Renal pelvis (tissue), 4 donors: Measurements from ENCODE around the gene CDH4. TPM values are rescaled to one million over a fixed set of nuclear protein-coding genes. Genes with fewer than 3 reads are reported as not detected.
"Not testable (repeated sequence)": the region's sequence is repeated elsewhere in the genome, so short reads cannot be mapped to it uniquely, and the experiment has no call there.

ENCODE experiments used
- DNase-seq: peaks from one replicate; pipeline ENCODE4 v3.0.0-alpha.2; 2013
- polyA plus RNA-seq, 3 donors: library from polyadenylated mRNA; unstranded; fragments of 120-200 nt; gene quantifications; one replicate each; pipeline ENCODE4 v1.2.1, GENCODE V29; 2013; ENCODE audit not compliant: insufficient read length in 3 of 3

CDH4 gene
- polyA plus RNA-seq, 3 donors: 8.4 to 9.5 (median 8.7) TPM

GRCh38 chr20:61437280-61438206 is 185.5 kb downstream of the CDH4 start:
- DNase-seq: no peak

DNA sequence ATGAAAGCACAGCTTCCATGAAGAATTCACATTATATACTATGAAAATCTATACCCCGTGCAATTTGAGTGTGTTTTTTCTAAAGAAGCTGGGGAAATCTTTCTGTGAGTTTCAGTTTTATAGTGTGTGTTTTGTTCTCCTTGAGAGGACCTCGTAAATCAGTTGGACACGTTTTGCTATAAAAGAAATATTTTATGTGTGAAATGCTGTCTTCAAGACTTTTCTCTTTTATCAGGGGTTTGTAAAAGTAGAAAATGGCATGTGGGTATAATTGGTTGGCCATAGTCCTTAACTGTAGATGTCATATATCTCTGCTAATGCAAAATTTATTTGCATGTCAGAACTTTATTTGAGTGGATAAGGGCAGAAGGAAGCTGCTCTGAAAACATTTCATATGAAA is 186.2 kb downstream of the CDH4 start:
- DNase-seq: no peak

- no peak for DNase-seq
Measured at GRCh38 chr20:61439251-61439650, 187.2 kb downstream of the CDH4 start.

- DNase-seq: no peak
Measured at GRCh38 chr20:61440548-61441055, 188.5 kb downstream of the CDH4 start.

- DNase-seq: no peak
Measured at GRCh38 chr20:61441537-61441936, 189.5 kb downstream of the CDH4 start.

GRCh38 chr20:61442075-61442670 is 190.1 kb downstream of the CDH4 start:
- DNase-seq: no peak

- DNase-seq: no peak
Measured at GRCh38 chr20:61442718-61443117, 190.7 kb downstream of the CDH4 start.

GRCh38 chr20:61443443-61444126 is 191.5 kb downstream of the CDH4 start:
- DNase-seq: no peak

- no peak for DNase-seq
Measured at GRCh38 chr20:61444637-61445036, 192.6 kb downstream of the CDH4 start.

- no peak for DNase-seq
Measured at GRCh38 chr20:61445138-61445537, 193.1 kb downstream of the CDH4 start.

DNA sequence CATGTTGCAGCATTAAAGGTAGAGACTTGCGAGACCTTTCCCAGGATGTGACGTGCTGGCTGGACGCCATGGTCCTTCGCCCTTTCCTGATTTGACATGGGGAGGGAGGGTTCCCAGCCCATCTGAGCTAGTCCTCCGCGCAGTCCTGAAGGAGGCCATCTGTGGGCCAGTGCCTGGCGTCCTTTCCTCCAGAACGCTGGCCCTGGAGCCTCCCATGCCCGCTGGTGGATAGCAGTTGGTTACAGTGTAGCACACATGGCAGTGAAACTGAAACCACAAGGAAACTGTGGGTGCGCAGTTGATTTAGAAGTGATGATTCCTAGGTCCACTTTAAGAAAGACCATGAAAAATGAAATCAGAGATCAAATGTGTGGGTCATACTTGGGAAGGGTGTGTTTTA is 193.7 kb downstream of the CDH4 start:
- no peak for DNase-seq

GRCh38 chr20:61447952-61448351 is 195.9 kb downstream of the CDH4 start:
- no peak for DNase-seq

DNA sequence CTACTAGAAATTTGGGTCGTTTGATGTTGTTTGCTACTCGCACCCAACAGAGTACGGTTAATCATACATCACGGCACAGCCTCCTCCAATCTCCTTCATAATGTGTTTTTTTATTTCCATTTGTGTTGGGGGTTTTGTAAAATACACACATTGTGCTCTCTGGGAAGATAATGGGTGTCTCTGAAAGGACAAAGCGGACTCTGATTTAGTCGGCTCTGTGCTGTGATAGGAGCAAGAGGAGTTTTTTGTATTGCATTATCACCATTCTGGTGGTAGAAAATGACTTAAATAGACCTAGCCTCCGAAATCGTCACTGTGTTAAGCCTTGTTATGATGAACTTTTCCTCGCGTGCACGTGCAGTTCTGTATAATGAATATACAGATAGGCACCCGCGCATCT is 196.3 kb downstream of the CDH4 start:
- DNase-seq: no peak

DNA sequence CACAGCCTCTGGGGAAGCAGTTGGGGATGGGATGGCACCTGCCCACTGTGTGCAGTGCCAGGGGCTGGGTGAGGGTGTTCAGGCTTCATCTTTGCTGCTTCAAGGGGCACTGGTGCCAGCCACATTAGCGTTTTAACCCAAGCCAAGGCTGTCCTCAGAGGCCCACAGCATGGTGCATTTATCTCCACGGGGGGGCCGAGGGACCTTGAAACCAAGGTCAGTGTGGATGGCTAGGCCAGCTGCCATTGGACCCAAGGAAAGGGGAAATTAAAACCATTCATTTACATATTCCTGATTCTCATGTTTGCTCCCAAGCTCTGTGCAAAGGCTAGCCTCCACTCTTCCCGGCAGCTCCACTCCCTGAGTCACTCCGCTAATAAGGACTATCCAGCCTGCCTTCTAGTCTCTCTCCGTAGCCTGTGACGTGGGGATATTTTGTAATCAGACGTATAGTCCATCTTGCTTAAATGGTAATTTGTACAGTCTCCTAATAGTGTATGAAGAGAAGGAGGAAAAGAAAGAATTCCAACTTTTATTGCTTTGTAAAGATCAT is 197.1 kb downstream of the CDH4 start:
- no peak for DNase-seq

GRCh38 chr20:61449916-61450315 is 197.9 kb downstream of the CDH4 start:
- no peak for DNase-seq

- no peak for DNase-seq
Measured at GRCh38 chr20:61450549-61450948, 198.5 kb downstream of the CDH4 start.

GRCh38 chr20:61451009-61451408 is 198.9 kb downstream of the CDH4 start:
- no peak for DNase-seq

DNA sequence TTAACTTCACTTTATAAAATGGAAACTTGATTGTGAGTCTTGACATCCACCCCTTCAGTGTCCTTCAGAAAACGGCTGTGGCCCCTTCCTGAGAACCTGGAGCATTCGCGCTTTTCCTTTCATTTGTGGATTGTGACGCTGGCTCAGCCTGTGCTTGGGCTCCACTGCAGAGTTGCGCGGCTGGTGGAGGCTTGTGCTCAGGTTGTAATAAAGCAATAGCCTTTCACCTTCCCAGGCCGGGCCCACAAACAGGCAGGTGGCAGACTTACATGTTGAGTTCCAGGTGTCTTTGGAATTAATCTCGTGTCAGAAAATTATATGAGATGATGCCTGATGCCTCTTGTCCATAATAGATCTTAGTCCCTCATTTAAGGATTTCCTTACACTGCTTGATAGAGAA is 199.9 kb downstream of the CDH4 start:
- DNase-seq: no peak

- no peak for DNase-seq
Measured at GRCh38 chr20:61453219-61453618, 201.2 kb downstream of the CDH4 start.

DNA sequence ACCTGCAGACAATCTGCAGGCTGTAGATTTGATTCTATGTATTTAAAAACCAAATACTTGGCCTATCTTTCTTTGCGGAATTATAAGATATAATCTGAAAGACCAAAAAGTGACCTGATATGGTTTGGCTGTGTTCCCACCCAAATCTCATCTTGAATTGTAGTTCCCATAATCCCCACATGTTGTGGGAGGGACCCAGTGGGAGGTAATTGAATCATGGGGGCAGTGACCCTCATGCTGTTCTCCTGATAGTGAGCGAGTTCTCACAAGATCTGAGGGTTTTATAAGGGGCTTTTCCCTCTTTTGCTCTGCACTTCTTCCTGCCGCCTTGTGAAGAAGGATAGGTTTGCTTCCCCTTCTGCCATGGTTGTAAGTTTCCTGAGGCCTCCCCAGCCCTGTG is 201.6 kb downstream of the CDH4 start:
- not testable (repeated sequence) for DNase-seq

GRCh38 chr20:61454053-61454452 is 202.0 kb downstream of the CDH4 start:
- DNase-seq: no peak

- no peak for DNase-seq
Measured at GRCh38 chr20:61455508-61456215, 203.6 kb downstream of the CDH4 start.
